Spleen (tissue), 7 donors: ENCODE measurements around the gene IL19.

Source experiments
- CTCF ChIP-seq, 11 experiments: fragments of 200-600 bp in 7 of 11; fragments of 450-650 bp in 4 of 11; sonication (generic) in 4 of 11; IDR thresholded peaks in 8 of 11; conservative IDR thresholded peaks in 3 of 11; 1 replicate in 7 of 11; 2 replicates in 4 of 11; pipeline versions ENCODE4 v1.4.0 to v1.8.0; 2016 to 2021; ENCODE audit warnings: antibody characterized with exemption in 11 of 11, inconsistent platforms in 4 of 11, mild to moderate bottlenecking in 1 of 11
- POLR2A ChIP-seq, 3 donors: fragments of 450-650 bp; IDR thresholded peaks; one replicate each; pipeline ENCODE4 v1.5.1; 2017; ENCODE audit warnings: antibody characterized with exemption in 3 of 3, mild to moderate bottlenecking in 1 of 3
- POLR2AphosphoS5 ChIP-seq, 3 donors: sonication (generic); formaldehyde crosslinking; IDR thresholded peaks; one replicate each; pipeline ENCODE4 v1.5.1; 2017; ENCODE audit warnings: antibody characterized with exemption in 3 of 3
- donor health status: DM: no; HTN: no; CAD: no; lungs with moderate emphysema.
- donor health status: DM: no; HTN: no; CAD: no.
- donor health status: DM: no; HTN: no; CAD: no.

- TF ChIP-seq CTCF (IDR thresholded peaks at IDR 0.05 in 8 of 11, conservative IDR thresholded peaks at IDR 0.05 in 3 of 11), result no peak
- TF ChIP-seq POLR2A (IDR thresholded peaks at IDR 0.05), result no peak
- no peak for TF ChIP-seq POLR2AphosphoS5 (IDR thresholded peaks at IDR 0.05)
Measured at GRCh38 chr1:206723462-206723804, 47.1 kb upstream of the IL19 start.
